Left colon (tissue), 2 donors: Measurements from ENCODE around the gene HES4. TPM values are rescaled to one million over a fixed set of nuclear protein-coding genes. Genes with fewer than 3 reads are reported as not detected.
"Not testable (repeated sequence)": the region's sequence is repeated elsewhere in the genome, so short reads cannot be mapped to it uniquely, and the experiment has no call there.

ENCODE experiments used
- ATAC-seq: fragments of 200-7000 bp; cut with Tn5 transposase; one replicate; pipeline ENCODE4 v1.9.1; 2020; ENCODE audit warnings: mild to moderate bottlenecking, moderate library complexity
- DNase-seq, 2 donors: peaks; one replicate each; pipeline ENCODE4 v3.0.0-alpha.2; 2020
- intact Hi-C, 2 donors: fragments of 100-400 bp; cut with DNase I in 1 of 2; cut with micrococcal nuclease in 1 of 2; formaldehyde crosslinking; loops; one replicate each; pipeline versions ENCODE4 v1.11.2 to v1.14.0; 2022; cut with DNase I, micrococcal nuclease
- total RNA-seq, 2 donors: library from RNA; stranded (reverse); fragmentation: NEBNext Ultra II Directional; extraction: Animal tissue kit (Norgen Biotek cat#: 25700); gene quantifications; one replicate each; pipeline ENCODE4 v1.2.1, GENCODE V29; 2021
- donor health status: DM: no; HTN: no; CAD: no.
- donor health status: DM: yes; HTN: yes; CAD: no.

HES4 gene
- total RNA-seq, 2 donors from 2014 or later: 19.5 to 24.2 TPM

- intact Hi-C loops, ATAC-seq: not testable (repeated sequence)
Observed at GRCh38 chr1:991275-991674, 8.6 kb downstream of the HES4 start.

GRCh38 chr1:988061-988460 lies 11.8 kb downstream of the HES4 start:
- DNase-seq, ATAC-seq: not testable (repeated sequence)
- intact Hi-C loops: loop anchor here in 1 of 2 donors (10.0 kb wide), 1 partner anchor 77 kb away; no protein-coding TSS in a partner anchor

More at GRCh38 chr1:991275-991674, 8.6 kb downstream of the HES4 start:
- DNase-seq: not testable (repeated sequence)

- intact Hi-C loops: loop anchor here in 1 of 2 donors (10.0 kb wide), 1 partner anchor 80 kb away; no protein-coding TSS in a partner anchor
- DNase-seq: no peak
- no peak for ATAC-seq
Observed at GRCh38 chr1:985126-985525, 14.8 kb downstream of the HES4 start.

- intact Hi-C loops: loop anchor here (5.0 to 10.0 kb wide), 2 partner anchors 80 to 83 kb away; no protein-coding TSS in a partner anchor
- no peak for DNase-seq
- peak; percentile 30 for ATAC-seq
Observed at GRCh38 chr1:984476-984814, 15.5 kb downstream of the HES4 start.

GRCh38 chr1:983798-984475 lies 16.0 kb downstream of the HES4 start:
- intact Hi-C loops: loop anchor here (5.0 to 10.0 kb wide), 2 partner anchors 81 to 83 kb away; no protein-coding TSS in a partner anchor
- ATAC-seq (peak; percentile 73), DNase-seq (peak in 1 of 2 donors; percentile 61)

GRCh38 chr1:982765-983436 lies 17.0 kb downstream of the HES4 start:
- DNase-seq (no peak), ATAC-seq (no peak)
- intact Hi-C loops: loop anchor here (5.0 to 10.0 kb wide), 2 partner anchors 82 to 84 kb away; no protein-coding TSS in a partner anchor

- intact Hi-C loops: loop anchor here (5.0 to 10.0 kb wide), 2 partner anchors 83 to 85 kb away; no protein-coding TSS in a partner anchor
- ATAC-seq (no peak), DNase-seq (no peak)
Observed at GRCh38 chr1:981955-982558, 17.8 kb downstream of the HES4 start, which contains the start of gene PERM1. Gene PERM1, minus strand, starts transcription at chr1:982093. Its CDS starts 1,064 bp downstream, at chr1:981029.

GRCh38 chr1:981491-981954 lies 18.4 kb downstream of the HES4 start:
- no peak for DNase-seq

GRCh38 chr1:980602-981395 lies 19.1 kb downstream of the HES4 start:
- peak in 1 of 2 donors; percentile 3 for DNase-seq
- intact Hi-C loops: loop anchor here (5.0 to 10.0 kb wide), 2 partner anchors 84 to 87 kb away; no protein-coding TSS in a partner anchor
- ATAC-seq: no peak

More at GRCh38 chr1:981491-981954, 18.4 kb downstream of the HES4 start:
- no peak for ATAC-seq
- intact Hi-C loops: loop anchor here (5.0 to 10.0 kb wide), 2 partner anchors 83 to 86 kb away; no protein-coding TSS in a partner anchor

- no peak for DNase-seq
- intact Hi-C loops: loop anchor here (5.0 to 10.0 kb wide), 2 partner anchors 85 to 87 kb away; no protein-coding TSS in a partner anchor
- no peak for ATAC-seq
Observed at GRCh38 chr1:980137-980571, 19.7 kb downstream of the HES4 start.

GRCh38 chr1:979744-980072 lies 20.2 kb downstream of the HES4 start:
- intact Hi-C loops: loop anchor here (5.0 to 10.0 kb wide), 3 partner anchors 65 to 88 kb away; no protein-coding TSS in a partner anchor
- no peak for DNase-seq
- ATAC-seq: no peak

GRCh38 chr1:978835-979743 lies 20.8 kb downstream of the HES4 start:
- DNase-seq (no peak), ATAC-seq (no peak)
- intact Hi-C loops: loop anchor here in 1 of 2 donors (10.0 kb wide), 1 partner anchor 64 kb away; no protein-coding TSS in a partner anchor

GRCh38 chr1:978069-978834 lies 21.6 kb downstream of the HES4 start:
- intact Hi-C loops: loop anchor here in 1 of 2 donors (10.0 kb wide), 1 partner anchor 63 kb away; no protein-coding TSS in a partner anchor
- ATAC-seq (no peak), DNase-seq (no peak)

GRCh38 chr1:976791-977190 lies 23.1 kb downstream of the HES4 start:
- DNase-seq: peak in 1 of 2 donors; percentile 42
- intact Hi-C loops: loop anchor here in 1 of 2 donors (10.0 kb wide), 1 partner anchor 62 kb away; no protein-coding TSS in a partner anchor
- ATAC-seq: not testable (repeated sequence)

- intact Hi-C loops: loop anchor here in 1 of 2 donors (10.0 kb wide), 1 partner anchor 61 kb away; no protein-coding TSS in a partner anchor
- ATAC-seq (peak; percentile 87), DNase-seq (peak; percentile 53 to 74)
Observed at GRCh38 chr1:975896-976683, 23.8 kb downstream of the HES4 start.
